SK-N-SH treated with all-trans-retinoic acid at 6 μM for 48 hours (cell line): ENCODE data around the gene TMCC3.

ENCODE experiments used
- BACH2 ChIP-seq: fragments of 250-450 bp; sonication (Bioruptor Pico); IDR thresholded peaks from 2 replicates; pipeline ENCODE4 v1.9.0; 2021; ENCODE audit warnings: mild to moderate bottlenecking, borderline replicate concordance
- ESRRG ChIP-seq: fragments of 250-450 bp; sonication (Bioruptor Pico); IDR thresholded peaks from 2 replicates; pipeline ENCODE4 v1.6.1; 2021; ENCODE audit warnings: mild to moderate bottlenecking
- POU6F1 ChIP-seq: fragments of 250-450 bp; sonication (Bioruptor Pico); IDR thresholded peaks from 2 replicates; pipeline ENCODE4 v1.8.0; 2021; ENCODE audit warnings: low read depth, mild to moderate bottlenecking, moderate library complexity, borderline replicate concordance
- ZFP3 ChIP-seq: fragments of 250-450 bp; sonication (Bioruptor Pico); IDR thresholded peaks from 2 replicates; pipeline ENCODE4 v1.5.0; 2020; ENCODE audit warnings: mild to moderate bottlenecking, moderate library complexity

- TF ChIP-seq BACH2 (CRISPR knock-in tag) (no peak), ZFP3 (CRISPR knock-in tag) (no peak), POU6F1 (CRISPR knock-in tag) (no peak), ESRRG (no peak)
Observed at GRCh38 chr12:94622475-94622874, 27.9 kb downstream of the TMCC3 start.
